ENCODE results near the gene KIF1A. TPM values are rescaled to one million over a fixed set of nuclear protein-coding genes. Genes with fewer than 3 reads are reported as not detected.

Gene KIF1A
- total RNA-seq, 1 experiment from 2014 or later, result not detected

DNA sequence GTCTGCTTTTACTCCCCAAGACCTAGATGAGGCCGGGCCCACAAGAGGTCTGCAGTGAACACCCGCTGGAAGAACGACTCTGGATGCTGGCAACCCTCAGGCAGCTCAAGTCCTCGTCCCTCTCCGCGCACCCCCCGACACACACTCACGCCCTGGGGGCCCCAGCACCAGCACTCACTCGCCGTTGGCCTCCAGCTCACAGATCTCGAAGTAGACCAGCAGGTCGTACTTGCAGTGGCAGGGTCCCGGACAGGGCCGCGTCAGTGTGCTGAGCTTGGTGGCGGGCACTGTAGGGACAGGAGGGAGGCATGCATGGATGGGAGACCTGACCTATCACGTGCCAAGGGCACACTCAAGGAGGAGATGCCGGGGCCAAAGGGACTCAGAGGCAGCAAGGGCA, 78.9 kb downstream of the KIF1A start:
- no peak overlapping the region for H3K4me2 ChIP-seq
- CTCF ChIA-PET, result interaction anchor here (0.5 kb wide), 1 partner anchor 175 kb away, joined by 6 read pairs; no protein-coding TSS in a partner anchor
- H3K79me2 ChIP-seq (ENCODE audit: low read depth), result no peaks in the 10 kb centered on the region
- POLR2A ChIA-PET (ENCODE audit: unreplicated experiment), result no interaction called here
- H3K36me3 ChIP-seq (ENCODE audit: low read depth), result no peaks in the 10 kb centered on the region
- no peak overlapping the region for H3K27ac ChIP-seq
- no peaks in the 10 kb centered on the region; the same call in 1 of the 2 replicates for H4K20me1 ChIP-seq (ENCODE audit: insufficient read depth)
- H3K4me3 ChIP-seq, result no peak overlapping the region
- TF ChIP-seq, protein P1, sequence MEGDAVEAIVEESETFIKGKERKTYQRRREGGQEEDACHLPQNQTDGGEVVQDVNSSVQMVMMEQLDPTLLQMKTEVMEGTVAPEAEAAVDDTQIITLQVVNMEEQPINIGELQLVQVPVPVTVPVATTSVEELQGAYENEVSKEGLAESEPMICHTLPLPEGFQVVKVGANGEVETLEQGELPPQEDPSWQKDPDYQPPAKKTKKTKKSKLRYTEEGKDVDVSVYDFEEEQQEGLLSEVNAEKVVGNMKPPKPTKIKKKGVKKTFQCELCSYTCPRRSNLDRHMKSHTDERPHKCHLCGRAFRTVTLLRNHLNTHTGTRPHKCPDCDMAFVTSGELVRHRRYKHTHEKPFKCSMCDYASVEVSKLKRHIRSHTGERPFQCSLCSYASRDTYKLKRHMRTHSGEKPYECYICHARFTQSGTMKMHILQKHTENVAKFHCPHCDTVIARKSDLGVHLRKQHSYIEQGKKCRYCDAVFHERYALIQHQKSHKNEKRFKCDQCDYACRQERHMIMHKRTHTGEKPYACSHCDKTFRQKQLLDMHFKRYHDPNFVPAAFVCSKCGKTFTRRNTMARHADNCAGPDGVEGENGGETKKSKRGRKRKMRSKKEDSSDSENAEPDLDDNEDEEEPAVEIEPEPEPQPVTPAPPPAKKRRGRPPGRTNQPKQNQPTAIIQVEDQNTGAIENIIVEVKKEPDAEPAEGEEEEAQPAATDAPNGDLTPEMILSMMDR (conservative IDR thresholded peaks at IDR 0.05), result no peak
- no peak for TF ChIP-seq EZH2 (IDR thresholded peaks at IDR 0.05; ENCODE audit: low read depth)
- no peaks in the 10 kb centered on the region for H3K9me2 ChIP-seq (ENCODE audit: insufficient read depth)
- DNase-seq, result no peak
- BruUV-seq (replicated peaks), result no TSS peak
- H3K4me1 ChIP-seq (replicated peaks; ENCODE audit: insufficient read depth), result no peaks in the 10 kb centered on the region; the same call in 1 of the 2 replicates
- H3K9me3 ChIP-seq (ENCODE audit: insufficient read depth, low read depth), result no peaks in the 10 kb centered on the region
- intact Hi-C loops (cut with micrococcal nuclease; ENCODE audit: unreplicated experiment), result no loop called here
- no peak overlapping the region for H2AFZ ChIP-seq
- H3K27me3 ChIP-seq (ENCODE audit: insufficient read depth, low read depth), result peaks cover 42% of the 10 kb centered on the region
- H3F3A ChIP-seq (ENCODE audit: insufficient read depth, low read depth), result no peaks in the 10 kb centered on the region

DNA sequence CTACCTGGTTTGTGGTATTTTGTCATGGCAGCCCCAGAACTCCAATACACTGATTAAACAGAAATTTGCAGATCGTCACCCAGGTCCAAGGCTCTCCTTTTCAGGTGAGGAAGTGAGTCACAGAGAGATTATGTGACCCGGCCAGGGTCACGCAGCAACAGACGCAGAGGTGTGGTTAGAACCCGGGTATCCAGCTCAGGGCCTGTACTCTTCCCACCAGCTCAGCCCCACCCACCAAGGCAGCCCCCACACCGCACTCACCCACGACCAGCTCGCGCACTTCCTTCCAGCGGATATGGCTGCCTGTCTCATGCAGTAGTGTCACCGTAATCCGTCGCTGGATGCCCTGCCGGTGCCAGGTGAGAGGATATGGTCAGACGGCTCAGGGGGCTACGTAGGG, 80.2 kb downstream of the KIF1A start:
- intact Hi-C loops (cut with micrococcal nuclease; ENCODE audit: unreplicated experiment), result no loop called here
- ChIA-PET POLR2A (ENCODE audit: unreplicated experiment) (interaction anchor here (0.6 kb wide), 1 partner anchor 100 kb away, joined by 4 read pairs; no protein-coding TSS in a partner anchor), CTCF (interaction anchor here (0.7 to 1.4 kb wide), 3 partner anchors 51 to 181 kb away, joined by 4 to 11 read pairs (median 9); no protein-coding TSS in a partner anchor)
- no peaks in the 10 kb centered on the region for H3K36me3 ChIP-seq (ENCODE audit: low read depth)
- BruUV-seq (replicated peaks), result no TSS peak
- 0 out of 2 replicates have a peak overlapping the region, but pooled peaks have one; percentile 16 for H3K4me2 ChIP-seq
- no peaks in the 10 kb centered on the region for H3F3A ChIP-seq (ENCODE audit: insufficient read depth, low read depth)
- H3K9me2 ChIP-seq (ENCODE audit: insufficient read depth), result no peaks in the 10 kb centered on the region
- DNase-seq, result peak in 1 of 2 experiments; percentile 68
- H3K4me1 ChIP-seq (replicated peaks; ENCODE audit: insufficient read depth), result no peaks in the 10 kb centered on the region; the same call in 1 of the 2 replicates
- no peaks in the 10 kb centered on the region; the same call in 1 of the 2 replicates for H4K20me1 ChIP-seq (ENCODE audit: insufficient read depth)
- no peak overlapping the region for H3K27ac ChIP-seq
- TF ChIP-seq, protein P1 (conservative IDR thresholded peaks at IDR 0.05), result no peak
- no peak for TF ChIP-seq EZH2 (IDR thresholded peaks at IDR 0.05; ENCODE audit: low read depth)
- no peak overlapping the region for H2AFZ ChIP-seq
- H3K27me3 ChIP-seq (ENCODE audit: insufficient read depth, low read depth), result peaks cover 29% of the 10 kb centered on the region
- H3K79me2 ChIP-seq (ENCODE audit: low read depth), result no peaks in the 10 kb centered on the region
- no peak overlapping the region for H3K4me3 ChIP-seq
- no peaks in the 10 kb centered on the region for H3K9me3 ChIP-seq (ENCODE audit: insufficient read depth, low read depth)

DNA sequence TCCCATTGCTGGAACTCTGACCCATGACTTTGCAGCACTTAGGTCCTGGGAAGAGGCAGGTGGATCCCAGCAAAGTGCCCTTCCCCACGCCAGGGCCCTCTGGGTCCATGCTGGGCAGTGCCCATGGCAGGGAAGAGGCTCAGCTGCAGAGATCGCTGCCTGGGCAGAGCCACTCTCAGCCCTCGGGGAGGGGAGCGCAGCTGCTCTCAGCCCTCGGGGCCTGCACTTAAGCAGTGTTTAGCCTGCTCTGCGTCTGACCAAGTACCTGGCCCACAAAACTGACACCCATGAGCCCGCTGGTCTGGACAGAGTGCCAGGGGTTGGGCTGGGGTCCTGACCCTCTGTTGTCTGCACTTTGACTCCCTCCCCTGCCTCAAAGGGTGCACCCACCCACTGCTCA, 82.1 kb downstream of the KIF1A start:
- H2AFZ ChIP-seq, result no peak overlapping the region
- no TSS peak for BruUV-seq (replicated peaks)
- no peak overlapping the region for H3K4me3 ChIP-seq
- intact Hi-C loops (cut with micrococcal nuclease; ENCODE audit: unreplicated experiment), result no loop called here
- no peaks in the 10 kb centered on the region for H3K9me3 ChIP-seq (ENCODE audit: insufficient read depth, low read depth)
- H4K20me1 ChIP-seq (ENCODE audit: insufficient read depth), result no peaks in the 10 kb centered on the region; the same call in 1 of the 2 replicates
- no peak overlapping the region for H3K27ac ChIP-seq
- no peaks in the 10 kb centered on the region for H3K79me2 ChIP-seq (ENCODE audit: low read depth)
- no peaks in the 10 kb centered on the region; the same call in 1 of the 2 replicates for H3K4me1 ChIP-seq (replicated peaks; ENCODE audit: insufficient read depth)
- peaks cover 43% of the 10 kb centered on the region for H3K27me3 ChIP-seq (ENCODE audit: insufficient read depth, low read depth)
- TF ChIP-seq, protein P1 (conservative IDR thresholded peaks at IDR 0.05), result no peak
- TF ChIP-seq EZH2 (IDR thresholded peaks at IDR 0.05; ENCODE audit: low read depth), result no peak
- no peak for DNase-seq
- no peaks in the 10 kb centered on the region for H3F3A ChIP-seq (ENCODE audit: insufficient read depth, low read depth)
- H3K9me2 ChIP-seq (ENCODE audit: insufficient read depth), result no peaks in the 10 kb centered on the region
- H3K36me3 ChIP-seq (ENCODE audit: low read depth), result no peaks in the 10 kb centered on the region
- CTCF ChIA-PET, result no interaction called here
- H3K4me2 ChIP-seq, result no peak overlapping the region
- POLR2A ChIA-PET (ENCODE audit: unreplicated experiment), result no interaction called here
